Trophoblast cell (in vitro differentiated cells and primary cell): ENCODE results near the gene DPP6.
"Not testable (repeated sequence)": the region's sequence is repeated elsewhere in the genome, so short reads cannot be mapped to it uniquely, and the experiment has no call there.

Source experiments
- DNase-seq, 2 donors: peaks; one replicate each; pipeline ENCODE4 v3.0.0-alpha.2; 2016
- H2AFZ ChIP-seq: 2 replicates; pipeline ENCODE4 v1.6.1; 2013; ENCODE audit warnings: low read length, moderate library complexity, mild to moderate bottlenecking; ENCODE audit not compliant: insufficient read depth, poor library complexity
- H2AK5ac ChIP-seq: 2 replicates; pipeline ENCODE4 v1.6.1; 2013; ENCODE audit warnings: mild to moderate bottlenecking, low read length
- H2BK120ac ChIP-seq: 2 replicates; pipeline ENCODE4 v1.6.1; 2013; ENCODE audit warnings: low read length, mild to moderate bottlenecking, moderate library complexity; ENCODE audit not compliant: insufficient read depth, poor library complexity
- H2BK12ac ChIP-seq: 2 replicates; pipeline ENCODE4 v1.6.1; 2013; ENCODE audit warnings: mild to moderate bottlenecking, low read length, moderate library complexity
- H2BK5ac ChIP-seq: 2 replicates; pipeline ENCODE4 v1.6.1; 2013; ENCODE audit warnings: low read length, low read depth, moderate library complexity, mild to moderate bottlenecking; ENCODE audit not compliant: poor library complexity
- H3K14ac ChIP-seq: 2 replicates; pipeline ENCODE4 v1.6.1; 2013; ENCODE audit warnings: mild to moderate bottlenecking, low read length
- H3K18ac ChIP-seq: 2 replicates; pipeline ENCODE4 v1.6.1; 2013; ENCODE audit warnings: mild to moderate bottlenecking, low read length
- H3K23ac ChIP-seq: 2 replicates; pipeline ENCODE4 v1.6.1; 2013; ENCODE audit warnings: low read length
- H3K27ac ChIP-seq: 2 replicates; pipeline ENCODE4 v1.5.1; 2013; ENCODE audit warnings: low read depth, mild to moderate bottlenecking, inconsistent platforms, low read length, moderate library complexity
- H3K27me3 ChIP-seq: 2 replicates; pipeline ENCODE4 v1.6.1; 2013; ENCODE audit warnings: inconsistent platforms, mild to moderate bottlenecking, low read length, moderate library complexity; ENCODE audit not compliant: insufficient read depth
- H3K36me3 ChIP-seq, 2 experiments: 1 replicate in 1 of 2; 2 replicates in 1 of 2; pipeline ENCODE4 v1.6.1; 2013; ENCODE audit warnings: low read length in 2 of 2, mild to moderate bottlenecking in 2 of 2, moderate library complexity in 1 of 2; ENCODE audit not compliant: insufficient read depth in 2 of 2, control insufficient read depth in 1 of 2
- H3K4ac ChIP-seq: 2 replicates; pipeline ENCODE4 v1.6.1; 2013; ENCODE audit warnings: low read depth, mild to moderate bottlenecking, low read length, moderate library complexity
- H3K4me1 ChIP-seq, 2 experiments: 1 replicate in 1 of 2; 2 replicates in 1 of 2; pipeline ENCODE4 v1.6.1; 2013; ENCODE audit warnings: low read length in 2 of 2, mild to moderate bottlenecking in 2 of 2, moderate library complexity in 1 of 2; ENCODE audit not compliant: insufficient read depth in 2 of 2, control insufficient read depth in 1 of 2
- H3K4me2 ChIP-seq: 2 replicates; pipeline ENCODE4 v1.6.1; 2013; ENCODE audit warnings: inconsistent platforms, mild to moderate bottlenecking, low read length, moderate library complexity
- H3K4me3 ChIP-seq: 2 replicates; pipeline ENCODE4 v1.5.1; 2013; ENCODE audit warnings: mild to moderate bottlenecking, low read depth, low read length, inconsistent platforms
- H3K79me1 ChIP-seq: one replicate; pipeline ENCODE4 v1.6.1; 2013; ENCODE audit warnings: low read length
- H3K79me2 ChIP-seq: 2 replicates; pipeline ENCODE4 v1.6.1; 2013; ENCODE audit warnings: low read length, mild to moderate bottlenecking; ENCODE audit not compliant: control insufficient read depth, insufficient read depth, poor library complexity
- H3K9ac ChIP-seq: 2 replicates; pipeline ENCODE4 v1.6.1; 2013; ENCODE audit warnings: mild to moderate bottlenecking, low read length
- H3K9me3 ChIP-seq: 2 replicates; pipeline ENCODE4 v1.6.1; 2013; ENCODE audit warnings: low read depth, mild to moderate bottlenecking, control low read depth, inconsistent platforms, low read length; ENCODE audit not compliant: insufficient read depth
- H4K12ac ChIP-seq: 2 replicates; pipeline ENCODE4 v1.6.1; 2013; ENCODE audit warnings: low read depth, mild to moderate bottlenecking, low read length, moderate library complexity
- H4K8ac ChIP-seq: 2 replicates; pipeline ENCODE4 v1.6.1; 2013; ENCODE audit warnings: low read depth, mild to moderate bottlenecking, low read length, moderate library complexity
- H4K91ac ChIP-seq: one replicate; pipeline ENCODE4 v1.6.1; 2013; ENCODE audit warnings: low read depth, mild to moderate bottlenecking, low read length, moderate library complexity
- WGBS: extraction: QIAGEN DNeasy Blood & Tissue Kit; methylation state at CpG from one replicate; pipeline ENCODE4 v1.1.7; 2013; ENCODE audit warnings: missing lambda C conversion rate; ENCODE audit not compliant: insufficient read length, insufficient coverage; ENCODE audit errors: extremely low coverage; 5-methylcytosine and 5-hydroxymethylcytosine counted together

Gene DPP6

GRCh38 chr7:154015636-154016035 is 36.6 kb upstream of the DPP6 start:
- not testable (repeated sequence) for H3K4me1 ChIP-seq, H3K9me3 ChIP-seq, H3K27me3 ChIP-seq, H3K4me2 ChIP-seq, H3K14ac ChIP-seq, H3K27ac ChIP-seq, H3K9ac ChIP-seq, H3K79me2 ChIP-seq, H2BK120ac ChIP-seq, H4K8ac ChIP-seq, H3K18ac ChIP-seq, H3K4me3 ChIP-seq, H2AFZ ChIP-seq, H3K79me1 ChIP-seq, DNase-seq, H4K91ac ChIP-seq, H4K12ac ChIP-seq, H2BK5ac ChIP-seq, H3K23ac ChIP-seq, H3K4ac ChIP-seq, H2BK12ac ChIP-seq, H2AK5ac ChIP-seq, H3K36me3 ChIP-seq
- 100% methylated on average over 1 of the region's 6 CpGs for WGBS

- H3K4me2 ChIP-seq, DNase-seq, H3K9me3 ChIP-seq, H3K36me3 ChIP-seq, H3K14ac ChIP-seq, H4K91ac ChIP-seq, H3K4ac ChIP-seq, H4K12ac ChIP-seq, H3K18ac ChIP-seq, H2BK12ac ChIP-seq, H3K4me3 ChIP-seq, H3K23ac ChIP-seq, H2BK120ac ChIP-seq, H3K27ac ChIP-seq, H3K79me1 ChIP-seq, H3K4me1 ChIP-seq, H3K79me2 ChIP-seq, H3K27me3 ChIP-seq, H2BK5ac ChIP-seq, H2AK5ac ChIP-seq, H4K8ac ChIP-seq, H3K9ac ChIP-seq, H2AFZ ChIP-seq: not testable (repeated sequence)
- WGBS = no CpG with 5 or more reads among the region's 2 CpGs
These were observed 33.8 kb upstream of the DPP6 start for GRCh38 chr7:154018354-154018753.

DNA sequence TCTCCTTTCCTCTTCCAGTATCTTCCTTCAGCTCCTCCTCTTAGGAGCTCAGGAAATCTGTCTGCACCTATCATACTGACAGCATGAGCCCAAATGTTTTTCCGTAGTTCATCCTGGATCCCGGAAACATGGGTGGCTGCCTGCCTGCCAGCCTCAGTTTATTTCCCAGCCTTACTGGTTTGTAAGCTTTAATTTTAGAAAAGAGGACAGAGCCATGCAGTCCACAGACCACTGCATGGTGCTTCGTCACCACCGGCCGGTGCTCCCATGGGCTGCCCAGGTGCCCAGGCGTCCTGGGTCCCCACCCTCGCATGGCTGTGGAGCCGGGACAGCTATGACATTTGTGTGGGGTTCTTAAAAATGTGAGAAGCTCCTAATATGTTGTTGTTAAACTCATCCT is 24.4 kb upstream of the DPP6 start:
- H3K9ac ChIP-seq, DNase-seq, H3K4ac ChIP-seq, H4K91ac ChIP-seq, H2BK12ac ChIP-seq, H3K36me3 ChIP-seq, H3K14ac ChIP-seq, H3K79me2 ChIP-seq, H4K8ac ChIP-seq, H2BK120ac ChIP-seq, H2AK5ac ChIP-seq, H3K4me1 ChIP-seq, H3K9me3 ChIP-seq, H3K27ac ChIP-seq, H3K4me3 ChIP-seq, H4K12ac ChIP-seq, H2AFZ ChIP-seq, H3K27me3 ChIP-seq, H2BK5ac ChIP-seq, H3K23ac ChIP-seq, H3K4me2 ChIP-seq, H3K79me1 ChIP-seq, H3K18ac ChIP-seq: not testable (repeated sequence)
- no CpG with 5 or more reads among the region's 8 CpGs for WGBS

GRCh38 chr7:154030476-154031080 is 21.6 kb upstream of the DPP6 start:
- H2AFZ ChIP-seq, H4K12ac ChIP-seq, H3K23ac ChIP-seq, H4K91ac ChIP-seq, H2BK120ac ChIP-seq, H3K14ac ChIP-seq, H3K4me2 ChIP-seq, H3K79me2 ChIP-seq, H4K8ac ChIP-seq, DNase-seq, H2BK5ac ChIP-seq, H3K79me1 ChIP-seq, H3K27me3 ChIP-seq, H3K18ac ChIP-seq, H3K36me3 ChIP-seq, H3K4ac ChIP-seq, H2AK5ac ChIP-seq, H3K9me3 ChIP-seq, H3K9ac ChIP-seq, H3K27ac ChIP-seq, H3K4me1 ChIP-seq, H2BK12ac ChIP-seq, H3K4me3 ChIP-seq: not testable (repeated sequence)
- WGBS = no CpG with 5 or more reads among the region's 11 CpGs
